Mucosa of gallbladder (tissue), 1 donor: ENCODE results near the gene WSB2. TPM values are rescaled to one million over a fixed set of nuclear protein-coding genes. Genes with fewer than 3 reads are reported as not detected.

Source experiments
- DNase-seq: peaks from one replicate; pipeline ENCODE4 v3.0.0-alpha.2; 2020; ENCODE audit warnings: low spot score
- total RNA-seq: library from RNA; stranded (reverse); gene quantifications from one replicate; pipeline ENCODE4 v1.2.1, GENCODE V29; 2021
- donor health status: DM: no; HTN: no; CAD: no.

WSB2 gene
- total RNA-seq, 1 donor from 2014 or later, result 72.3 TPM

DNA sequence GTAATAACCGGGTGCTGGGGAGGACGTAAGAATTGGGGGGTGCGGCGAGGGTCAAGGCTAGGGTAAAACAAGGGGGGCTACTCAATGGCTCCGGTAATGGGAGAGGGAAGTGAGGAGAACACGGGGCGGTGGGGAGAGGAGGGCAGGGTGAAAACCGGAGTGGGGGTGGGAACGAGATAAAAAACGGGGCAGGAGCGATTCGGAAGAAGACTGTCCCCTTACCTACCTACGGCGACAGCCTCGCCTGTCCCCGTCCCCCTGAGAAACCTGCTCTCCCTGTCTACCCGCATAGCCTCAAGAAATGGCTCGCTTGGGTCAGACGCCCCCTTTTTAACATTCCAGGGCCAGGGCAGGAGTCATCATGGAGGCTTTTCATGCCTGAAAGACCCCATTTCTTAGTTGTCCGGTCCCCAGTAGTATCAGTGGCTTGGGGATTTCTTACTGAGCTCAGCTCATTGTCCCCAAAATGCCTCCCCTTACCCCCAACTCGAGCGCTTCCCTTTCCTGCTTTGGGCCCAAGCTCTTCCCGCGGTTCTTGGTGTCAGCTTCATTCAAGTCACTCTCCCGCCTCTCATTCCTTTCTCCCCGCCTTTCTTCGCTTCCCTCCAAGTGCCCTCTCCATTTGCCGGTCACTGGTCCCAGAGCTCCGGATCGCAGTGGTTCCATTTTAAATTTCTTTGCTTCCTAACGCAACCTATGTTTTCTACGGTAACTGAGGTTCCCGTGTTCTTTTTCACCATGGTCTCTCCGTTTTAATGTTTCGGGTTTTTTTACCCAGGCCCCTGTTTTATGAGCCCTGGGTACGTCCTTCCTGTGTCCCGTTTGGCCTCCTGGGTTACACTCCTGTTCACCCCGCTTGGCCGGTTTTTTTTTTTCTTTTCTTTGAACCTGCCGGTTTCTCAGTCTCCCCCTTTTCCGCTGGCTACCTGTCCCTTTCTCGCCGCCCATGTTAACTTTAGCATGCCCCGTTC lies 1.2 kb upstream of the WSB2 start:
- peak; percentile 22 for DNase-seq

DNA sequence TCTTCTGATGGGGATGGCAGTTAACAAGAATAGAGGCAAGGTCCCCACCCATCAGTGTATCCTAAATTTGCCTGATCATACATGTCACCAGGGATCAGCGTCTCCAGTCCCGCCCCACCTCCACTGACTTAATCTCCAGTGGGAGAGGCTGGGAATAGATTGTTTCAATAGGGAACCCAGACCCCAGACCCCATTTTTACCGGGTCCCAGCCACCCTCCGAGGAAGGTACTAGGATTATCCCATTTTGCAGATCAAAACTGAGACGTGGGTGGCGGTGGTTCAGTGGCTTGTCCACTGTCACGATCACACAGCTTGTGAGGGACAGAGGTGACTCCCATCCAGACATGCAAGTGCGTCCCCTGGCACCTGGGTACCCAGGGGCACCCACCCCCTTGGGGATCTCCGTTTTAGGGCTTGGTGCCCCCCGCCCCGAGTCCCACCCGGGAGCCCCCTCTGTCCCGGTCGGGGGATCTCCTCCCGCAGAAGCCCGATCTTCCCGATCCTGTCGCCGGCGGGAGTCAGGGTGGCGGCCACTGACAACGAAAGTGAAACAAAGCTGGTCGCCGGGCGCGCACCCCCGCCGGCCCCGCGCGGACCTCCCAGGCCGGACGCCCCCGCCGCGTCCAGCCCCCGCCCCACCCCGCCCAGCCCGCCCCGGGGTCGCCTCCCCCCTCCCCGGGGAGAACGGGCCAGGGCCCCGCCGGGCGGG lies 523 bp downstream of the WSB2 start:
- peak; percentile 35 for DNase-seq

DNA sequence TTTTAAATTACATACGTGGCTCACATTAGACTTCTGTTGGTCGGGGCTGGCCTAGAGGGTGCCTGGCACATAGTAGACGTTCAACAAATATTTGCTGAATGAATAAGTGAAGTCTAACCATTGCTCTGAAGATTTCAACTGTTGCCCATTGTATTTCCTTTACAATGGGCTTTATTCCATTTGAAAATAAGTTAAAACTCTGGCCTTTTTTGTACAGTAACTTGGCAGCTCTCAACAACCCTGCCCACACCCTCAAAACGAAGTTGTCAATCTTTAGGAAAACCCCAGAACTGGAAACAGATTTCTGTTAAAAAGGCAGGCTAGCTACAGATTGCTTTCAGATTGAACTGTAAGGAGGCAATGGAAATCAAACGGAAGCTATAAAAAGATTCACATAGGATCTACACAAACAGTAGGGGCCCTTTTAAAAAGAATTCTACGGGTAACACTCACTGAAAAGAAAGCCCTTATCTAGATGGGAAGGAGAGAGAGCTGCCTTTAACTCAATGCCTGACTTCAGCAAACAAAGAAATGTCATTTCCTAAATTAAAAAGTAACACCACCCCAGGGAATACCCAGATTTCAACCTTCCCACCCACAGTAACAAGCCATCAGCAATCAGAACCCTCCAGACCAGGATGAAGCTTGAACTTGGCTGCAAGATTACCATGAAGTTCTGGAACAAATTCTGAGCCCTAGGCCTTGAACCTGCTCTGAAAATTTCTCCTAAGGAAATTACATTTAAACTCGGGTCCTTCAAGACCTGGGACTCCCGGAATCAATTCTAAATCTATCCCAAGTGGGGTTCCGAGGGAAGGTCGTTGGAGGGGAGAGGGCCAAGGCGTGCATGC lies 1.4 kb downstream of the WSB2 start:
- no peak for DNase-seq

DNA sequence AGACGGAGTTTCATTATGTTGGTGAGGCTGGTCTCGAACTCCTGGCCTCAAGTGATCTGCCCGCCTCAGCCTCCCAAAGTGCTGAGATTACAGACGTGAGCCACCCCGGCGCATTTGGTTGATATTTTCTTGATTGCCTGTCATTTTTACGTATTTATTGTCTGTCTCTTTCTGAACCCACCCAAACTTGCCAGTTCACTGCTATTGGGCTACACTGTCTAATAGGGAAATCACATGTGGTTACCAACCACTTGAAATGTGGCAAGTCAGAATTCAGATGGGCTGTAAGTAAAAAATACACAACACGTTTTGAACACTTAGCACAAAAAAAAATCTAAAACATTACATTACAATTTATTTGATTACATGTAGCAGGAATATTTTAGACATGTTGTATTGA lies 2.1 kb downstream of the WSB2 start:
- DNase-seq, result no peak

DNA sequence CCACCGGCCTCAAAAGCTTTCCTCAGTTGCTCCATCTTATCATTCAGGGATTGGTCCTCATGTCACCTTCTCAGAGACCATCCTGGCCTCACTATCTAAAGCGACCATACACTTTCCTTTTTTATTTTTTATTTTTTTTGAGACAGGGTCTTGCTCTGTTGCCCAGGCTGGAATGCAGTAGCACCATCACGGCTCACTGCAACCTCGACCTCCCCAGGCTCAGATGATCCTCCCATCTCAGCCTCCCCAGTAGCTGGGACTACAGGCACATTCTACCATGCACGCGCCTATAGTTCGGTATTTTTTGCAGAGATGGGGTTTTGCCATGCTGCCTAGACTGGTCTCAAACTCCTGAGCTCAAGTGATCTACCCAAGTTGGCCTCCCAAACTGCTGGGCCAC lies 2.8 kb downstream of the WSB2 start:
- DNase-seq, result no peak

DNA sequence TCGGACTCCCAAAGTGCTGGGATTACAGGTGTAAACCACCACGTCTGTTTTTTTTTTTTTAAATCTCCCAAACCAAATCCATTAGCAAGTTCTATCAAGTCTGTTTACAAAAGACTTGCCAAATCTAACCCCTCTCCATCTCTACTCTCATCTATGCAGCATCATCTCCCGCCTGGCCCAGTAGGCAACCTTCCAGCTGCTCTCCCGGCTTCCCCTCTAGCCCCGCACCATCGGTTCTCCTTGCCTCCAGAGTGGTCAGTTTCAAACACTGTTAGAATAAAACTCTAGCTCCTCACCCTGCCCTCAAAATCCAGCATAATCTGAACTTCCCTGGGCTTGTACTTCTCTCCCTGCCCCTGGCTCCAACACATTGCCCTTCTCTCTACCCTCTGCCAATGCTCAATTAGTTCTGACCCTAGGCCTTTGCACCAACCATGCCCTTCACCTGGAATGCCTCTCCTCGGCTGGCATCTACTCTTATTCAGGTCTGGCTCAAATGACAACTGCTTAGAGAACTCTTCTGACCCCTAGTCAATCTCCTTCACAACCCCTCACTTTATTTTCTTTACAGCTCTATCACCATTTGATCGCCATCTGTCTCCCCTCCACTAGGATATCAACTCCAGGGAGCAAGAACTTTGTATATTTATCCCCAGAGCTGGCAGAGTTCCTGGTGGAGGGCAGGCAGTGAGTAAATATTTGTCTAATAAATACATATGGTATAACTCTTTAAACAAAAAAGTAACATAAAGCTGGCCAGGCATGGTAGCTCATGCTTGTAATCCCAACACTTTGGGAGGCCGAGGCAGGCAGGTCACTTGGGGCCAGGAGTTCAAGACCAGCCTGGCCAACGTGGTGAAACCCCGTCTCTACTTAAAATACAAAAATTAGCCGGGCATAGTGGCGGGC lies 4.9 kb downstream of the WSB2 start:
- DNase-seq, result no peak

DNA sequence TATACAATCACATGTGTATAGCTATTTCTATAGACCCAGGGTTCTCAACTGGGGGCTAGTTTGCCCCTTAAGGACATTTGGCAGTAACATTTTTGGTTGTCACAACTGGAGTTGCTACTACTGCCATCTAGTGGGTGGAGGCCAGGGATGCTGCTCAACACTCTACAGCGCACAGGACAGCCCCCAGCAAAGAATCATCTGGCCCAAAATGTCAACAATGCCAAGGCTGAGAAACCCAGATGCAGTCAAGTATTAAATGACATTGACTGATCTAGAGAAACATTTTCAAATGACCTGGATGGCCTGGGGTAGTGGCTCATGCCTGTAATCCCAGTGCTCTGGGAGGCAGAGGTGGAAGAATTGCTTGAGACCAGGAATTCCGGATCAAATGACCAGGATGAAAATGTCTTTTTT lies 5.8 kb downstream of the WSB2 start:
- peak; percentile 44 for DNase-seq

DNA sequence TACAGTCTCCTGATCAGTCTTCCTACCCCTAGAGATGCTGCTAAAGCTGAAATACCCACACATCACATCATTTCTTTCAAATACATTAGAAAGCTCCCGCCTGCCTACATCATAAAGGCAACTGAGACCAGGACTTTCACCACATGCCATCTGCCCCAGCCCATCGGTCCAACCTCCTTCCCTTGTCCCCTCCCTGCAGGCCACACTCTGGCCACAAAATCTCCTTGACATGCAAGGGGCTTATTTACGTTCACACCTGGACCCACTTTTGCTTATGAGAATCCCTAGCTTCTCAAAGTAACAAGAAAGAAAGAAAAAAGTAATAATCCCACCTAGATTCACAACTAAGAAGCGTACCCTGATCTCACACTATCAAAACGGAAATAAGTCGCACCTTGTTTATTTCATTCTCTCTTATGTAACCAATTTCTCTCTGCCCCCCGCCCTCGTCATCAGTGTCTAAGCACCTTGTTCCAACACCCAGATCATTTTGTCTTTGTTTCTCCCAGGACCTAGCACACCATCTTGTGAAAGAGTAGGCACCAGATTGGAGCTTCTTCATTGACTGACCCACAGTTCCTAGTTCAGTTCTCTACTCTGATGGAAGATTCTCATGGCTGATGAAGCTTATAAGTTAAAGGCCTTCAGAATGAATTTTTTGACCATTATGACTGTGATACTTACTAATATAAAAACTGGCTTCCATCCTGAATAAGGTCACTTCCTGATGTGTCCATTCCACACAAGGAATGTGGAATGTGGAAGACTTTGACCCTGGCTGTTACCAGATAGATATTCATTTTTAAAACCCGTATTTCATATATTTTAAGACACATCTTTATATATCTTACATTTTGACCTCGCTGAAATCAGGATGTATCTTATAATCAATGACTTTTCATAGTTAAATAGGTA lies 7.7 kb downstream of the WSB2 start:
- DNase-seq, result no peak

DNA sequence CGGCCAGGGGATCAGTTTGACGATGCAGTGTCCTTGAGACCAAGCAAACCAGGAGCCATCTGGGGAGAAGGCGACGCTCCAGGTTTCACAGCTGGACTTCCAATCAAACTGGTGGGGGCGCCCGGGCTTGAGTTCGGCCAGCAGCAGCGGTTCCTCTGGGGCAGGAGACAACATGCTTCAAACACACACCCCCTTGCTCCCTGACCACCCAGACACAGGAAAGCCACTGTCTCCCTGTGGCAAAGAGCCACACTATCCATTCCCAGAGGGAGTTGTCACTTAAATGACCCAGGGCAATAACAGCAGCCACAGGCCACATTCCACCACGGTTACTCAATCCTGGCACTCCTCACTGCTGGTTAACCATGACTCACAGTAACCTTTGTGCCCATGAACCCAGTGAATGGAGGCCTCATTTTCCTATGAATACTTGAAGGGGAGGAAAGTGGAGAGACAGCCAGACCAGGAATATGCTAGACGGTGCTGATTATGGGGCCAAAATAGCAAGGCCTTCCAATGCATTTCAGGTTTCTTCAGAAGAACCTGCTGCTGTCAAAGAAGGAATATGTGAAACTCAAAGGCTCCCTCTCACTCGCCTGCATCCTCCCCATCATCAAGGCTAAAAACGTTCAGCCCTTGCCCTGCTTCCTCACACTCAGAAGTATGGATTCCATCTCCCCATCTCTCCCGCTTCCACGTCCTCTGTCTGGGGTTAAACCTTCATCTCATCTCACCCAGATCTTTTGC lies 8.5 kb downstream of the WSB2 start:
- DNase-seq, result peak; percentile 89

DNA sequence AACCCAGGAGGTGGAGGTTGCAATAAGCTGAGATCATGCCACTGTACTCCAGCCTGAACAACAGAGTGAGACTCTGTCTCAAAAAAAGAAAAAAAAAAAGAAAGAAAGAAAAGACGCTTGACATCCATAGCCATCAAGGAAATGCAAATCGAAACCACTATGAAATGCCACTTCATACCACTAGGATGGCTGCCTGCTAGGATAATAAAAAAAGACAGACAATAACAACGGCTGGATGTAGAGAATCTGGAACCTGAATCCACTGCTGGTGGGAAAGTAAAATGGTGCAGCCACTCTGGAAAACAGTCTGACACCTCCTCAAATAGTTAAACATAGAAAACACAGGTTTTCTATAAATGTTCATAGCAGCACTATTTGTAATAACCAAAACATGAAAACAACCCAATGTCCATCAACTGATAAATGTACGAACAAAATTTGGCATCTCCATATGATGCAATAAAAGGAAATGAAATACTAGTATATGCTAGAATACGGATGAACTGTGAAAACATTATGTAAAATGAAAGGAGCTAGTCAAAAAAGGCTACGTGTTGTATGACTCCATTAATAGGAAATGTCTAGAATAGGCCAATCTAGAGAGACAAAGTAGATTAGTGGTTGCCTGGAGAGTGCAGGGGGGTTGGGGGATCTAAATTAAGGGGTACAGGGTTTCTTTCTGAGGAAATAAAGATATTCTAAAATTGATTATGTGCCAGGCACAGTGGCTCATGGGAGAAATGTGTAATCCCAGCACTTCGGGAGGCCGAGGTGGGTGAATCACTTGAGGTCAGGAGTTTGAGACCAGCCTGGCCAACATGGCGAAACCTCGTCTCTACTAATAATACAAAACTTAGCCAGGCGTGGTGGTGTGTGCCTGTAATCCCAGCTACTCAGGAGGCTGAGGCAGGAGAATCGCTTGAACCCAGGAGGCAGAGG lies 9.7 kb downstream of the WSB2 start:
- no peak for DNase-seq

DNA sequence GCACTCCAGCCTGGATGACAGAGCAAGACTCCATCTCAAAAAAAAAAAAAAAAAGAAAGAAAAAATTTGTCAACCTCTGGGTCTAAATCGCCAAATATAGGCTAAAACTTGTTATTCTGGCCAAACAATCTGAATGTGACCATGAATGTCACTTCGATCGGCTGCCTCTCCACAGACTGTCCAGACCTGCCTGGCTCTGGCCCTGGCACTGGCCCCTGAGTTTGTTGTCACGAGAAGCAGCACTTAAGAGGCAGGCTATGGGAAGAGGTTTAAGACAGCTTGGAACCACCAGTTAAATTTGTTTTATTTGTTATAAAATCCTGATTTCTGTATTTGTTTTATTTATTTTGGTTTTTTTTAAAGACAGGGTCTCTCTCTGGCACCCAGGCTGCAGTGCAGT lies 14.5 kb downstream of the WSB2 start:
- DNase-seq, result no peak

DNA sequence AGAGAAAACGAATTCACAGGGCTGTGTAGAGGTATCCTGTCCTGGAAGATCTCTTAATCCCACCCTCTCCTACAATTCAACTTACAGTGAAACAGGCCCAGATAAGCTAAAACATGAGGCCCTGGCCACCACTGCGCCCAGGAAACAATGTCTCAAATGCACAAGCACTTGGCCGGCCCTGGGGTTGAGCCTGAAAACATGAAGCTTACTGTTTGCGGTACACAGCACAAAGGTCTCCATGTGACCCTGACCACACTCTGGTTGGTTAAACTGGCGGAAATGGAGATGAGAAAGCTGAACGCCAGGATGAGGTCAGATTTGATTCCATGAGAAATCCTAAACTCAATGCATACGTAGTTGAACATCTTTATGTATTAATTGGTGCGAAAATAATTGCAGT lies 16.4 kb downstream of the WSB2 start:
- DNase-seq, result no peak

DNA sequence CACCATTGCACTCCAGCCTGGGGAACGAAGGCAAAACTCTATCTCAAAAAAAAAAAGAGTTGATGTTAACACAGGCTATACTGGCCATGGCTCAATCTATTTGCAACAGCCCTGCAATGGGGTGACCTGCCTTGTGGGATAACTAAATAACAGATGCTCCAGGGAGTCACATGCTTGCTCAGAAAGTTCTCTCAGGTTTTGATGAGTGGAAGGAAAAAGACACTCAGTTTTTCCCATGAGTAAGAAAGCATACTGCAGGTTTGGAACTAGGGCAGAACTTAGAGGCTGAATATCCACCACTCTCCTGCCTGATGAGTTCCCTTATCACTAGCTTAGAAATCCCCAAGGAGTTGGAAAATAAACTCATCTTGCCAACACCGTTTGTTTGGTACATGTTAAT lies 16.9 kb downstream of the WSB2 start:
- DNase-seq, result no peak

DNA sequence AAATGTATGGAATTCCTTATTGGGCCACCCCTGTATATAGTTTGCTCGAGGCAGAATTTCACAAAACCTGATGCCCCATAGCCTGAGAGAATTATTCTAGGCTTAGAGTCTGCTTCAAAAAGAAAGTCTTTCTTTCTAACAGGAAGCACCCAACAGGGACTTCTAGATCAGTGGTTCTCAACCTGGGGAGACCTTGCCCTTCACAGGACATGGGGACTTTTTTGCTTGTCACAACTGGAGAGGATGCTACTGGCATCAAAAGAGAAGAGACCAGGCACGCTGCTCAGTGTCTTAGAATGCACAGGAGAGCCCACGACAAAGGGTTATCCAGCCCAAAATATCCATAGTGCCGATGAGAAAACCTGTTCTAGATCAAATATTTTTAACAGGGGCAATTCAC lies 18.9 kb downstream of the WSB2 start:
- no peak for DNase-seq

DNA sequence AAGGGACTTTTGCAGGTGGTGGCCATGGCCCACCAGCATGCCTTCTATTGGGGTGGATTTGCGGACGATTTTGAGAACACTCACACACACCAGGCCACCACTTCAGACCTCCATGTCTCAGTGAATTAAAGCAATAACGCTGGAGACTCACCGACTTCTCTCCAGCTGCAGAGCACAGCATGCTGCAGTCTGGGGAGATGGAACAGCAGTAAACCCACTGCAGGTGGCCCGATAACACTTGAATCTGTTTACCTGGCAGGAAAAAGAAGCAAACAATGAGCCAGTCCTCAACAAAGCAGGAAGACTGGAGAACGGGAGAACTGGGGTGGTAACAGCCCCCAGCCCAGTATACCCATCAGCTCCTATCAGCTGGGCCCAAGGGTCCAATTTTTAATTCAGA lies 22.8 kb downstream of the WSB2 start:
- no peak for DNase-seq

DNA sequence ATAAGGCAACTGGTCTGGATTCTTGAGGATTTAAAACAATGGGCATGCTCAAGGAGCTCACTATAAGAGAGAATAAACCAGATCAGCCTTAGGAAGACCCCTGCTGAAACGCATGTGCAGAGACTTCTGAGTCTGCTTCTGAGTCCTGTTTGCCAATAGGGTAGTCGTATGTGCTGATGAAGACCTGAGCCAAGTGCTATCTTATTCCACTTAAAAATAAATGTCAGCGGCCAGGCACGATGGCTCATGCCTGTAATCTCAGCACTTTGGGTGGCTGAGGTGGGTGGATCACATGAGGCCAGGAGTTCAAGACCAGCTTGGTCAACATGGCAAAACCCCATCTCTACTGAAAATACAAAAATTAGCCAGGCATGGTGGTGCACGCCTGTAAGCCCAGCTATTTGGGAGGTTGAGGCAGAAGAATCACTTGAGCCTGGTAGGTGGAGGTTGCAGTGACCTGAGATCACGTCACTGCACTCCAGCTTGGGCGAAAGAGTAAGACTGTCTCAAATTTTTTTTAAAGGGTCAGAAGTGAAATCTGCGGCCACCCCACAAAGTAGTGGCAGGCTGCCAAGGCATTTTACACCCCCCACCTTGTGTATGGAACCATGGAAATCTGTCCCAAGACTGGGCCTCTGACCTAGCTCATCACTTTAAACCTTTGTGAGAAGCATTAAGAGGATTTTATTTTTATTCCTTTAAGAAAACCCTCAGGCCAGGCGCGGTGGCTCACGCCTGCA lies 24.1 kb downstream of the WSB2 start:
- no peak for DNase-seq
